Smooth muscle cell of the brain vasculature (primary cell): ENCODE measurements around the gene PTPRQ.
A peak's percentile ranks its signal among the peaks of the same experiment; 100 is the strongest.

Experiments used
- DNase-seq: peaks from one replicate; pipeline ENCODE4 v3.0.0-alpha.2; 2012; ENCODE audit warnings: low read depth, low spot score

PTPRQ gene

GRCh38 chr12:80553316-80553715, 109.3 kb downstream of the PTPRQ start:
- peak; percentile 36 for DNase-seq

- DNase-seq = no peak
These were observed 112.5 kb downstream of the PTPRQ start for GRCh38 chr12:80556566-80556965.

GRCh38 chr12:80559766-80560165, 115.7 kb downstream of the PTPRQ start:
- DNase-seq = no peak

- DNase-seq = no peak
These were observed 121.2 kb downstream of the PTPRQ start for GRCh38 chr12:80565271-80565670.

GRCh38 chr12:80567401-80567800, 123.4 kb downstream of the PTPRQ start:
- no peak for DNase-seq

- no peak for DNase-seq
These were observed 132.8 kb downstream of the PTPRQ start for GRCh38 chr12:80576641-80577418.

GRCh38 chr12:80580254-80580653, 136.2 kb downstream of the PTPRQ start:
- peak; percentile 62 for DNase-seq

GRCh38 chr12:80581783-80582182, 137.7 kb downstream of the PTPRQ start:
- no peak for DNase-seq

GRCh38 chr12:80582431-80582830, 138.4 kb downstream of the PTPRQ start:
- DNase-seq = no peak

GRCh38 chr12:80589077-80589476, 145.0 kb downstream of the PTPRQ start:
- no peak for DNase-seq

- no peak for DNase-seq
These were observed 146.1 kb downstream of the PTPRQ start for GRCh38 chr12:80590085-80590484.

GRCh38 chr12:80593766-80594165, 149.7 kb downstream of the PTPRQ start:
- DNase-seq = peak; percentile 9

- no peak for DNase-seq
These were observed 152.5 kb downstream of the PTPRQ start for GRCh38 chr12:80596509-80596908.

- DNase-seq = peak; percentile 51
These were observed 154.1 kb downstream of the PTPRQ start for GRCh38 chr12:80598004-80598606.

- DNase-seq = no peak
These were observed 158.4 kb downstream of the PTPRQ start for GRCh38 chr12:80602455-80602854.

- DNase-seq = no peak
These were observed 163.5 kb downstream of the PTPRQ start for GRCh38 chr12:80607361-80608135.

- DNase-seq = no peak
These were observed 173.7 kb downstream of the PTPRQ start for GRCh38 chr12:80617733-80618132.

GRCh38 chr12:80620281-80620680, 176.2 kb downstream of the PTPRQ start:
- DNase-seq = no peak

- no peak for DNase-seq
These were observed 178.2 kb downstream of the PTPRQ start for GRCh38 chr12:80622271-80622670.

- DNase-seq = no peak
These were observed 181.0 kb downstream of the PTPRQ start for GRCh38 chr12:80625051-80625450.

GRCh38 chr12:80625901-80626300, 181.9 kb downstream of the PTPRQ start:
- no peak for DNase-seq

GRCh38 chr12:80627782-80628181, 183.7 kb downstream of the PTPRQ start:
- DNase-seq = no peak

GRCh38 chr12:80632835-80633234, 188.8 kb downstream of the PTPRQ start:
- no peak for DNase-seq
